Lower leg skin (tissue), 4 donors: ENCODE results near the gene RAC3. TPM values are rescaled to one million over a fixed set of nuclear protein-coding genes. Genes with fewer than 3 reads are reported as not detected.

ENCODE experiments used
- DNase-seq, 2 donors: peaks; one replicate each; pipeline ENCODE4 v3.0.0-alpha.2; 2019; ENCODE audit warnings: low spot score in 2 of 2
- H3K4me3 ChIP-seq: fragments of 200-600 bp; sonication (generic); 2 replicates; pipeline ENCODE4 v1.5.1; 2017; ENCODE audit warnings: mild to moderate bottlenecking, low read depth; ENCODE audit not compliant: poor library complexity, severe bottlenecking
- POLR2A ChIP-seq, 2 donors: fragments of 450-650 bp; IDR thresholded peaks; one replicate each; pipeline ENCODE4 v1.6.1; 2016 to 2017; ENCODE audit warnings: antibody characterized with exemption in 2 of 2, mild to moderate bottlenecking in 1 of 2, moderate library complexity in 1 of 2
- WGBS, 2 donors: methylation state at CpG; one replicate each; pipeline ENCODE4 v1.1.5; 2018; 5-methylcytosine and 5-hydroxymethylcytosine counted together
- intact Hi-C: fragments of 100-400 bp; cut with DNase I; formaldehyde crosslinking; loops from one replicate; pipeline ENCODE4 v1.15.0; 2023; ENCODE audit warnings: low total_unique reads
- total RNA-seq, 4 donors: library from RNA; depleted of rRNA; stranded (reverse); fragments of >200 nt; gene quantifications; one replicate each; pipeline ENCODE4 v1.1.0, GENCODE V29; 2016
- TF ChIP-seq, protein P1 (sequence below), 3 donors: fragments of 450-650 bp; IDR thresholded peaks; one replicate each; pipeline ENCODE4 v1.5.1; 2016; ENCODE audit warnings: antibody characterized with exemption in 3 of 3, mild to moderate bottlenecking in 3 of 3, moderate library complexity in 2 of 3

The RAC3 gene
- total RNA-seq, 4 donors from 2014 or later: 8.2 to 16.8 (median 10.0) TPM

DNA sequence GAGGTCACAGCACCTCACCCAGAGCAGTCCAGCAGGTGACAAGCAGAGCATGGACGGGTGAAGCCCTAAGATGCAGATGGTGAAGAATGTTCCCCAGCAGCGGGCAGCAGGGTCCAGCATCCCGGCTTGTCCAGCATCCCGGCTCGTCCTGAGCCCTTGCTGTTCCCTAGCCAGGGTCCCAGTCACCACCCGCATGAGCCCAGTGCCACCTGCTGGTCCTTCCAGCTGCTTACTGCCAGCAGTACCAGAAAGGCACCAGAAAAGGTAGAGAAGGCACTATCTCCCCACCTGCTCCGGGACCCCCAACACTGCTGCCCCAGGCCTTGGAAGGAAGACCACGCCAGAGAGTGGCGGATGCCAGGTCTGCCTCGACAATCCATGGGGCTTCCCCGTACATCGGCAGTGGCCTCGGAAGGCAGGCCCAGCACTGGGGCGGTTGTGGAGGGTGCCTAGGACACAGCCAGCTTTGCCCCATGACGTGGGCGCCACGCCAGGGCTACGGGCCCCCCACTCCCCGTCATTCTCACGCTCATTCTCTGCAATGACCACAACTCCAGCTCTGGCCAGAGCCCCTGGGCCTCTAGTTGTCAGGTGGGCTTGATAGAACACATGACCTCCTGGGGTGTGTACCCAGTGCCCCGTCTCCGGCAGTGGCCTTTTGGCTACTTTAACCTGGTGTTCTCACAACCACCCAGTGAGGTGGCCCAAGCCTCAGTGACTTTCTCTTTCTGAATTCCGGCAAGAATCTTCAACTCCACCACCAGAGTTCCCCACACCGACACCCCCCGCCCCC is 10.2 kb upstream of the RAC3 start:
- no peak overlapping the region for H3K4me3 ChIP-seq
- intact Hi-C loops: no loop called here
- peak in 1 of 2 donors; percentile 93 for DNase-seq
- TF ChIP-seq, protein P1, sequence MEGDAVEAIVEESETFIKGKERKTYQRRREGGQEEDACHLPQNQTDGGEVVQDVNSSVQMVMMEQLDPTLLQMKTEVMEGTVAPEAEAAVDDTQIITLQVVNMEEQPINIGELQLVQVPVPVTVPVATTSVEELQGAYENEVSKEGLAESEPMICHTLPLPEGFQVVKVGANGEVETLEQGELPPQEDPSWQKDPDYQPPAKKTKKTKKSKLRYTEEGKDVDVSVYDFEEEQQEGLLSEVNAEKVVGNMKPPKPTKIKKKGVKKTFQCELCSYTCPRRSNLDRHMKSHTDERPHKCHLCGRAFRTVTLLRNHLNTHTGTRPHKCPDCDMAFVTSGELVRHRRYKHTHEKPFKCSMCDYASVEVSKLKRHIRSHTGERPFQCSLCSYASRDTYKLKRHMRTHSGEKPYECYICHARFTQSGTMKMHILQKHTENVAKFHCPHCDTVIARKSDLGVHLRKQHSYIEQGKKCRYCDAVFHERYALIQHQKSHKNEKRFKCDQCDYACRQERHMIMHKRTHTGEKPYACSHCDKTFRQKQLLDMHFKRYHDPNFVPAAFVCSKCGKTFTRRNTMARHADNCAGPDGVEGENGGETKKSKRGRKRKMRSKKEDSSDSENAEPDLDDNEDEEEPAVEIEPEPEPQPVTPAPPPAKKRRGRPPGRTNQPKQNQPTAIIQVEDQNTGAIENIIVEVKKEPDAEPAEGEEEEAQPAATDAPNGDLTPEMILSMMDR (IDR thresholded peaks at IDR 0.05): peak in 1 of 3 donors; percentile 66
- TF ChIP-seq POLR2A (IDR thresholded peaks at IDR 0.05): no peak
- WGBS, 2 donors: 23 to 27% methylated on average over 22 to 25 of the region's 25 CpGs

DNA sequence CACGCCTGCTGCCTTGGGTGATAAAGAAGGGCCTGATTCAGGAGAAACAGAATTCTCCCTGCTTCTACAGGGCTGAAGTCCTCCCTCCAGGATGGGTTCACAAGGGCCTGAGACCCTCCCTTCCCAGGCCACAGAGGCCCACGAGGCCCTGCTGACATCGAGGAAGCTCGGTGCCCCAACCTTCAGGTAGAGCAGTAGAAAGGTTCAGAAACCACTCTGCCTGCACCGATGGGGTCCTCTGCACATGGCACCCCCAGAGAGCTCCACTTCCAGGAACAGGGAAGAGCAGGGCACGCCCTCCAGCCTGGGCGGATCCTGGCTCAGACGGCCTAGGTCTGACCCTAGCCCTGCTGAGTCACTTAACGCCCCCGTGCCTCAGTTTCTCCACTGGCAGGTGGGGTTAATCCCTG is 9.6 kb upstream of the RAC3 start:
- intact Hi-C loops: no loop called here
- peak overlapping the region; percentile 89 for H3K4me3 ChIP-seq
- TF ChIP-seq, protein P1 (IDR thresholded peaks at IDR 0.05): no peak
- TF ChIP-seq POLR2A (IDR thresholded peaks at IDR 0.05): no peak
- DNase-seq: no peak
- 3 to 8% methylated on average over 8 to 10 of the region's 10 CpGs for WGBS, 2 donors

DNA sequence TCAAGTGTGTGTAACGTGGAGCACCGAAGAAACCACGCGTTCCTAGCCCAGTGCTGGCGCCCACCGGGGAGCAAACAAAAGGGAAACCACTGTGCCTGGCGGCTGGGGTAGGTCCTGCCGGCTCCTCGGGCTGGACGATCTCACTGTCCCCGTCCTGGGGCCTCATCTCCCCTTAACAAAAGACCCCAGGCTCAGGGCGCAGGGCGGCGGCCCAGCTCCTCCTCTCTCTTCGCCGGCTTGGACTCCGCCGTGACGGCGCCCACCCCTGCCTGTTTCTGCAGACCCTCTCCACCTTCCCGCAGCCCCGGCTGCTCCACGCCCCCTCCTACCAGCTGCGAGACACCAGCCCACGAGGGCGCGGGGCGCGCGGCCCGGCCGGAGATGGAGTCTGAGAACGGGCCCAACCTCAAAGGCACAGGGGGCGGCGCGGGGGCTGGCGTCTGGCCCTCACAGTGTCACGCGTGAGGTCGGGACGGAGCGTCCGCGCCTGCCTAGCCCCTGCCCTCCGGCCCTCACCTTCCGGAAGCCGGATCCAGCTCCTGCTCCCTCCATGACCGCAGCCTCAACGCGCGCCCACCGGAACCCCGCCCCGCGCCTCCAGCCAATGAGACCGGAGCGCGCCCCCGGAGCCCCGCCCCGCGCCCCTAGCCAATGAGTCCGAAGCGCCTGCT is 9.0 kb upstream of the RAC3 start, which contains the start of gene CENPX:
Gene CENPX, minus strand, starts transcription at position 569 of the 671 bp plus-strand sequence. Its CDS starts 17 bp downstream, at position 552.
- TF ChIP-seq POLR2A (IDR thresholded peaks at IDR 0.05): no peak
- TF ChIP-seq, protein P1 (IDR thresholded peaks at IDR 0.05): no peak
- peak within 1 kb of the TSS; percentile 89 for H3K4me3 ChIP-seq
- no peak for DNase-seq
- intact Hi-C loops: no loop called here
- 0 to 3% methylated on average over 20 to 26 of the region's 64 CpGs for WGBS, 2 donors

DNA sequence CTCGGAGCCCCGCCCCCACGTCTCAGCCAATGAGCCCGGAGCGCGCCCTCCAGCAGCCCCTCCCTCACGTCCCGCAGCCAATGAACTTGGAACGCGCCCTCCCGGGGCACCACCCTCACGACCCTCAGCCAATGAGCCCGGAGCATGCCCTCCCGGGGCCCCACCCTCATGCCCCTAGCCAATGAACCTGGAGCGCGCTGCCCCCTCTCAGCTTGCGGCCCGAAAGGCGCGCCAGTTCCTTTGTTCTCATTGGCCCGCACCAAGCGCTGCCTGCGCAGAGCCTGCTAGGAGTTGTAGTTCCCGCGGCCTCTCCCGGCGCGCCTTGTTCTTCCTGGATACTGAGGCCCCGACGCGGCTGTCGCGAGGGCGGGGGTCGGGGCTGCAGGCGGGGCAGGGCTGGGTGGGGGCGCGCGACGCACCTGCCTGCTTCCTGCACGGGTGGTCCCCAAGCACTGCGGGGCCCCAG is 8.5 kb upstream of the RAC3 start, which contains the start of gene LRRC45:
Gene LRRC45, plus strand, starts transcription at position 325 of the 466 bp plus-strand sequence. CDS start 339 bp downstream, outside the sequence.
- TF ChIP-seq, protein P1 (IDR thresholded peaks at IDR 0.05): no peak
- no peak for TF ChIP-seq POLR2A (IDR thresholded peaks at IDR 0.05)
- H3K4me3 ChIP-seq: peak within 1 kb of the TSS; percentile 89
- WGBS, 2 donors: 0% methylated on average over 34 to 36 of the region's 42 CpGs
- peak; percentile 99 to 100 for DNase-seq
- intact Hi-C loops: no loop called here

DNA sequence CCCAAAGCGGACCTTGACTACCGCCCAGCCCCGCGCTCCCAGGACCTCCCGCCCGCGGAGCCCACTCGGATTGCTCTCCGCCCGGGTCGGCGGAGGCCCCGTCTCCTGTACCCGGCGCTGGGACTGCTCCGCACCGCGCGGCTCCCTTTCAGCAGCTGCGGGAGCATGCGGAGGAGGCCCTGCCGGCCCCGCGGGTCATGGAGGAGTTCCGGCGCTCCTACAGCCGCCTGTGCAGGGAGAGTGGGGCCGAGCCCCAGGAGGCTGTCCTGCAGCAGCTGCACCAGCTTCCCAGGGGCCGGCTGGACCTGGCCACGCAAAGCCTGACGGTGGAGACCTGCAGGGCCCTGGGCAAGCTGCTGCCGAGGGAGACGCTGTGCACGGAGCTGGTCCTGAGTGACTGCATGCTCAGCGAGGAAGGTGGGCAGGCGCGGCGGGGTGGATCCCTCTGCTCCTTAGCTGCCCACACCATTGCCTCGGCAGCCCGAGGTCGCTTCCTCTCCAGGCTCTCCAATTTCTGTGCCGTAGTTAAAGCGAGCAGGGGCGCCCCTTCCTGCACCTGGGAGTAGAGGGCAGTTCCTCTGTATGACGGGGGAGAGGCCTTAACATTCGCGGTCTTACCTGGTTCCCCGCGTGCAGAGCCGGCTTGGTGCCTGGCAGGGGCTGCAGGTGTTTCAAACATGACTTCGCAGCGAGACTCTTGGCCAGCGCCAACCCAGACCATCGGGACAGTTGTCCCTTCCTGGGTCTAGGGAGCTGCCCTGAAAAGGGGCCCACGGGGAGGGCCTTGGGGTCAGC is 7.8 kb upstream of the RAC3 start:
- intact Hi-C loops: no loop called here
- 0 to 4% methylated on average over 2 to 51 of the region's 55 CpGs for WGBS, 2 donors
- no peak for TF ChIP-seq POLR2A (IDR thresholded peaks at IDR 0.05)
- TF ChIP-seq, protein P1 (IDR thresholded peaks at IDR 0.05): no peak

More for the DNA sequence above, 7.8 kb upstream of the RAC3 start:
- H3K4me3 ChIP-seq: peak overlapping the region; percentile 59
- DNase-seq: no peak
